ENCODE results near the gene CCDC12.

- TF ChIP-seq HDGF (IDR thresholded peaks at IDR 0.05; ENCODE audit: borderline replicate concordance) (no peak), SP1 (IDR thresholded peaks at IDR 0.05) (no peak), BHLHE40 (IDR thresholded peaks at IDR 0.05; ENCODE audit: borderline replicate concordance) (no peak), PKNOX1 (IDR thresholded peaks at IDR 0.05) (no peak), TARDBP (IDR thresholded peaks at IDR 0.05) (no peak), SUZ12 (IDR thresholded peaks at IDR 0.05) (no peak), FOXA1 (IDR thresholded peaks at IDR 0.05) (no peak), ELF4 (IDR thresholded peaks at IDR 0.05) (no peak), L3MBTL2 (conservative IDR thresholded peaks at IDR 0.05) (no peak), CTBP1 (IDR thresholded peaks at IDR 0.05; ENCODE audit: borderline replicate concordance) (no peak), LEF1 (IDR thresholded peaks at IDR 0.05; ENCODE audit: borderline replicate concordance) (no peak), FOXM1 (IDR thresholded peaks at IDR 0.05; ENCODE audit: borderline replicate concordance) (no peak), ARNT (IDR thresholded peaks at IDR 0.05) (no peak)
Measured at GRCh38 chr3:46922426-46922825, 54.1 kb downstream of the CCDC12 start.
